Right lobe of liver (tissue), 6 donors: ENCODE results near the gene CIART. TPM values are rescaled to one million over a fixed set of nuclear protein-coding genes. Genes with fewer than 3 reads are reported as not detected.

Experiments used
- ATAC-seq, 4 donors: fragments of 200-7000 bp; cut with Tn5 transposase; one replicate each; pipeline ENCODE4 v1.9.1; 2020; ENCODE audit warnings: mild to moderate bottlenecking in 4 of 4, moderate library complexity in 4 of 4
- DNase-seq, 3 donors: peaks; one replicate each; pipeline ENCODE4 v3.0.0-alpha.2; 2020
- H3K27ac ChIP-seq, 3 donors: fragments of 200-600 bp; one replicate each; pipeline ENCODE4 v1.8.0; 2022
- H3K27me3 ChIP-seq, 2 donors: fragments of 200-600 bp; one replicate each; pipeline ENCODE4 v1.8.0; 2022
- H3K36me3 ChIP-seq, 4 donors: fragments of 200-600 bp; sonication (generic) in 1 of 4; one replicate each; pipeline versions ENCODE4 v1.5.1 to v1.8.0; 2017 to 2022; ENCODE audit warnings: control low read depth in 1 of 4
- H3K4me1 ChIP-seq, 4 donors: fragments of 200-600 bp; sonication (generic) in 1 of 4; one replicate each; pipeline versions ENCODE4 v1.5.1 to v1.8.0; 2017 to 2022; ENCODE audit warnings: control low read depth in 1 of 4
- H3K4me3 ChIP-seq, 3 donors: fragments of 200-600 bp; one replicate each; pipeline ENCODE4 v1.8.0; 2022
- H3K9me3 ChIP-seq, 4 donors: fragments of 200-600 bp; sonication (generic) in 1 of 4; one replicate each; pipeline versions ENCODE4 v1.5.1 to v1.8.0; 2017 to 2022; ENCODE audit warnings: control low read depth in 1 of 4
- POLR2A ChIP-seq: fragments of 450-650 bp; IDR thresholded peaks from one replicate; pipeline ENCODE4 v1.6.1; 2017; ENCODE audit warnings: antibody characterized with exemption, mild to moderate bottlenecking
- WGBS: methylation state at CpG from one replicate; pipeline ENCODE4 v1.1.6; 2018; ENCODE audit warnings: low coverage, low lambda C conversion rate; ENCODE audit not compliant: insufficient coverage; ENCODE audit errors: missing lambda C conversion rate; 5-methylcytosine and 5-hydroxymethylcytosine counted together
- intact Hi-C, 2 donors: fragments of 100-400 bp; cut with DNase I; formaldehyde crosslinking; loops; one replicate each; pipeline versions ENCODE4 v1.11.2 to v1.14.1; 2022
- total RNA-seq, 6 experiments: library from RNA; depleted of rRNA in 2 of 6; stranded (reverse); fragments of >200 nt in 2 of 6; fragmentation: NEBNext Ultra II Directional in 3 of 6; extraction: Animal tissue kit (Norgen Biotek cat#: 25700) in 3 of 6; gene quantifications; one replicate each; pipeline versions ENCODE4 v1.1.0 to v1.2.4, GENCODE V29; 2016 to 2023
- TF ChIP-seq, protein P1 (sequence below), 4 donors: fragments of 200-600 bp in 3 of 4; fragments of 450-650 bp in 1 of 4; IDR thresholded peaks; one replicate each; pipeline versions ENCODE4 v1.5.1 to v1.8.0; 2016 to 2022; ENCODE audit warnings: antibody characterized with exemption in 4 of 4, mild to moderate bottlenecking in 2 of 4
- donor health status: DM: no; HTN: yes; CAD: no.
- donor health status: DM: no; HTN: no; CAD: no.
- donor health status: DM: no; HTN: no; CAD: no.
- donor health status: DM: no; HTN: yes; CAD: no.
- donor health status: DM: no; HTN: yes; CAD: no.

CIART gene
- total RNA-seq, 6 experiments from 2014 or later: 2.0 to 8.4 (median 4.4) TPM

DNA sequence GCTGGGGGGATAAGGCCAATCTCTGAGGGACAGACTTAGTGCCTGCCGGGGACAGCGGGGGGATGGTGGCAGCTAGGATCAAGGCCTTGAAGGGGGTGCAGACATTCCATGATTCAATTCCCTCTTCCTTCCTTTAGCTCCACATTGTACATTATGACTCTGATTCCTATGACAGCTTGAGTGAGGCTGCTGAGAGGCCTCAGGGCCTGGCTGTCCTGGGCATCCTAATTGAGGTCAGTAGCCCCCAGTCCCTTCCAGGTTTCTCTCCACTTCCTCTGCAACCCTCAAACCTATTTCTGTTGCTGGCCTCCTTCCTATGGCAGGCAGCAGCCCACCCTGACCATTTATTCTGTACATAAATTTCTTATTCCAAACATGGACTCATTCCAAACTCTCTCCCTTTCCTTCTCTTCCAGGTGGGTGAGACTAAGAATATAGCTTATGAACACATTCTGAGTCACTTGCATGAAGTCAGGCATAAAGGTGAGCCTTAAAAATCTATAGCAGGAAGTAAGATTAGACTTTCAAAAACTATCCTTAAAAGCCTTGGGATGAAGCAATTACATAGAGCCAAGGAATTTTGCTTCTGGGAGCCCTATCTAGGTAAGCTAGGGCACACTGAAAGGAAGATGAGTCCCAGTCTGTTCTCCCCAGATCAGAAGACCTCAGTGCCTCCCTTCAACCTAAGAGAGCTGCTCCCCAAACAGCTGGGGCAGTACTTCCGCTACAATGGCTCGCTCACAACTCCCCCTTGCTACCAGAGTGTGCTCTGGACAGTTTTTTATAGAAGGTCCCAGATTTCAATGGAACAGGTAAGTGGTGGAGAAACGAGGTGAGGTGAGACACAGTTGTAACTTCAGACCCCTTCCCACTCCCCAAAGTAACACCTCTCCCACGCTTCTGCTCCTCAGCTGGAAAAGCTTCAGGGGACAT is 19.7 kb upstream of the CIART start:
- intact Hi-C loops: no loop called here
- Histone ChIP-seq H3K4me3 (no peak overlapping the region), H3K9me3 (no peaks in the 10 kb centered on the region), H3K4me1 (peaks cover 0 to 44% (median 14%) of the 10 kb centered on the region in 4 donors), H3K36me3 (peaks cover 0 to 31% (median 8%) of the 10 kb centered on the region in 4 donors), H3K27ac (no peak overlapping the region), H3K27me3 (no peaks in the 10 kb centered on the region)
- ATAC-seq (no peak), DNase-seq (no peak)
- 80% methylated on average over 4 of the region's 6 CpGs for WGBS
- TF ChIP-seq, protein P1, sequence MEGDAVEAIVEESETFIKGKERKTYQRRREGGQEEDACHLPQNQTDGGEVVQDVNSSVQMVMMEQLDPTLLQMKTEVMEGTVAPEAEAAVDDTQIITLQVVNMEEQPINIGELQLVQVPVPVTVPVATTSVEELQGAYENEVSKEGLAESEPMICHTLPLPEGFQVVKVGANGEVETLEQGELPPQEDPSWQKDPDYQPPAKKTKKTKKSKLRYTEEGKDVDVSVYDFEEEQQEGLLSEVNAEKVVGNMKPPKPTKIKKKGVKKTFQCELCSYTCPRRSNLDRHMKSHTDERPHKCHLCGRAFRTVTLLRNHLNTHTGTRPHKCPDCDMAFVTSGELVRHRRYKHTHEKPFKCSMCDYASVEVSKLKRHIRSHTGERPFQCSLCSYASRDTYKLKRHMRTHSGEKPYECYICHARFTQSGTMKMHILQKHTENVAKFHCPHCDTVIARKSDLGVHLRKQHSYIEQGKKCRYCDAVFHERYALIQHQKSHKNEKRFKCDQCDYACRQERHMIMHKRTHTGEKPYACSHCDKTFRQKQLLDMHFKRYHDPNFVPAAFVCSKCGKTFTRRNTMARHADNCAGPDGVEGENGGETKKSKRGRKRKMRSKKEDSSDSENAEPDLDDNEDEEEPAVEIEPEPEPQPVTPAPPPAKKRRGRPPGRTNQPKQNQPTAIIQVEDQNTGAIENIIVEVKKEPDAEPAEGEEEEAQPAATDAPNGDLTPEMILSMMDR (IDR thresholded peaks at IDR 0.05): no peak
- TF ChIP-seq POLR2A: no peak

DNA sequence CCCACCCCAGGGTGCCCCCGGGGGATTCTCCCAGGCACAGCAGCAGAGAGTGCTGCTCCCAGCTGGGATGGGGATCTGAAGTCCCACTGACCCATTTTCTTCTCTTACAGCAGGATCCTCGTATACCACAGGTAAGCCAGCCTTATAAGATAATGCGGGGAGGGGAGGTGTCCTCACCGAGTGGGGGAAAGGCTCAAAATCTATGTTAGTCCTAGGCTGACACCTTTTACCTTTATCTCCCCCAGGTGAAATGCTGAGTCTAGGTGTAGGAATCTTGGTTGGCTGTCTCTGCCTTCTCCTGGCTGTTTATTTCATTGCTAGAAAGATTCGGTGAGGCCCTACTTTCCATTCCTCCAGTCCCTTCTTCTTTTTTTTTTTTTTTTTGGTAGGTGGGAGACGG is 18.8 kb upstream of the CIART start:
- intact Hi-C loops: no loop called here
- Histone ChIP-seq H3K4me1 (peaks cover 0 to 39% (median 11%) of the 10 kb centered on the region in 4 donors), H3K36me3 (peaks cover 0 to 31% (median 8%) of the 10 kb centered on the region in 4 donors), H3K27ac (no peak overlapping the region), H3K9me3 (no peaks in the 10 kb centered on the region), H3K4me3 (no peak overlapping the region), H3K27me3 (no peaks in the 10 kb centered on the region)
- TF ChIP-seq POLR2A: no peak
- TF ChIP-seq, protein P1 (IDR thresholded peaks at IDR 0.05): no peak
- no peak for DNase-seq
- ATAC-seq: no peak
- 85% methylated on average over 2 of the region's 6 CpGs for WGBS

DNA sequence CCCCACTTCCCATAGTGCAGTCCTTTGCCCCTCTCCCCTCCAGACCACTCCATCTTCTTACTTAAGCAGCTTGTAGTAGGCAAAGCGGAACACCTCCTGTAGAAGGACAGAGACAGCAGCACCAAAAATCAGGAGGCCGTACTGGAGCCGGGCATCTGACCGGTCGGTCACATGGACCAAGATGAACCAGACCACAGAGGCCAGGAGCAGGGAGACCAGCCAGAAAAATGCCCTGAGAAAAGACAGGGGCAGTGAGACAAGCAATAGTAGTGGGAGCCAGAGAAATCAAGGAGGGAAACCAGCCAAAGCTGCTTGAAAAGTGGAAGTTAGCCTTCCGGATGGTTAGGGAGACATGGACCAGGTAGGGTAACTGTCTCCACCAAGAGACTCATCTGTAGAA is 14.5 kb upstream of the CIART start:
- peaks cover 0 to 12% (median 4%) of the 10 kb centered on the region in 4 donors for H3K4me1 ChIP-seq
- intact Hi-C loops: no loop called here
- peak overlapping the region; percentile 80 to 87 (median 83) for H3K4me3 ChIP-seq
- no peaks in the 10 kb centered on the region for H3K27me3 ChIP-seq
- 15% methylated on average over 6 of the region's 6 CpGs for WGBS
- peak overlapping the region; percentile 90 to 95 (median 91) for H3K27ac ChIP-seq
- DNase-seq (peak in 1 of 3 donors; percentile 52), ATAC-seq (peak in 1 of 4 donors; percentile 1)
- H3K9me3 ChIP-seq: no peaks in the 10 kb centered on the region
- no peak for TF ChIP-seq POLR2A
- TF ChIP-seq, protein P1 (IDR thresholded peaks at IDR 0.05): no peak
- H3K36me3 ChIP-seq: peaks cover 0 to 31% (median 8%) of the 10 kb centered on the region in 4 donors

DNA sequence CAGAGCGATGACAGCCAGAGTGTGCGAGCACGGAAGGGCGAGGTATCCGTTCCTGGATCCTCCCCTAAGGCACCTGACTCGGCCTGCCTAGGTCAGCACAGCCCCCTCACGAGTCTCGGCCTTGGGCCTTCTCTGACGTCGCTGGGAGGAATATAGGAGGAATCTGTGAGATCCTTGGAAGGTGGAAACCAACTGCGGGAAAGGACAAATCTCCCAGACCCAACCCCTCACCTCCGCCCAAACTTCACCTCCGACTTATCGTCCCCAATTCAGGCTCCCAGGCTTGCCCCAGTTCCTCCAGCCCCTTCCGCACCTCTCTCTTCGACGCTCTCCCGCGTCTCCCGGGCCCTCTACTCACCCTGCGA is 14.0 kb upstream of the CIART start:
- H3K4me1 ChIP-seq: peaks cover 0 to 12% (median 4%) of the 10 kb centered on the region in 4 donors
- DNase-seq (peak; percentile 50 to 66 (median 57)), ATAC-seq (peak; percentile 45 to 57 (median 54))
- H3K27me3 ChIP-seq: no peaks in the 10 kb centered on the region
- peak overlapping the region; percentile 90 to 95 (median 91) for H3K27ac ChIP-seq
- H3K9me3 ChIP-seq: no peaks in the 10 kb centered on the region
- TF ChIP-seq, protein P1 (IDR thresholded peaks at IDR 0.05): no peak
- TF ChIP-seq POLR2A: no peak
- intact Hi-C loops: no loop called here
- peak overlapping the region; percentile 80 to 87 (median 83) for H3K4me3 ChIP-seq
- 2% methylated on average over 17 of the region's 21 CpGs for WGBS
- H3K36me3 ChIP-seq: peaks cover 0 to 31% (median 8%) of the 10 kb centered on the region in 4 donors
